ENCODE measurements around the gene KAZN. TPM values are rescaled to one million over a fixed set of nuclear protein-coding genes. Genes with fewer than 3 reads are reported as not detected.

The KAZN gene
- total RNA-seq, 4 donors from 2014 or later: 0.77 to 12.3 (median 4.9) TPM

DNA sequence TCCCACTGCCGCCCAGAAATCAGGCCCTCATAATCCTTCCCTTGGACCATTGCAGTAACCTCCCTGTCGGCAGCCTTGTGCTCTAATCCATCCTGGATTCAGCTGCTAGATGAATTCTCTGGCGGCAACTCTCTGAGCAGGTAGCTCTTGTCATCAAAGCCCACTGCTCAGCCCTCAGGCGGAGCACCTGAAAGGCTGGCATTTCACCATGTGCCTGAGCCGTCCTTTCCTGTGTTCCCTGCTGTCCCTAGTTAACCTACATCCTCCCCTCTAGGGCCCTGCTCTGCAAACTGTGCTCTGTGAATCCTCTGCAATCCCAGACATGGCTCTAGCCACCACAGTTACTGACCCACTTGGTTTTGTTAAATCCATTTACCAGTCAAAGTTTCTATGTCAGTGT is 118.0 kb downstream of the KAZN start:
- no peak overlapping the region for H3K27ac ChIP-seq
- no peaks in the 10 kb centered on the region for H3K4me1 ChIP-seq
- no peak for DNase-seq

DNA sequence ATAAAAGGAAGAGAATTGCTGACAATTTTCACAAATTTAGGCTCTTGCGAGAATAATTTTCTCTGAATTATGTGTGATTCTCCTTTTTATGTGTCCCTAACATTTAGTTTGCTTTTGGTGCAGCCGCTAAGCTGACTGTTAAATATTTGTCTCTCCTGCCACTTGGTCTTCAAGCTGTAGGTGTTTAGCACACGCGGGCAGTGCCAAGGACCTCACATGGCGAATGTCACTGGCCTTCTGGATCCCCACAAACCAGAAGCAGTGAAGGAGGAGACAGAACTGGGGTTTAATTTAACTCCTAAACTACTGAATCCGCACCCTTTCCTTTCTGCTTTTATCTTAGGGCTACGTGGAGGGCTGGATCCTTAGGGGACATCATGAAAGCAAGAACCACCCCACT is 120.0 kb downstream of the KAZN start:
- H3K36me3 ChIP-seq: no peaks in the 10 kb centered on the region
- intact Hi-C loops (cut with DNase I; ENCODE audit: low total_unique reads): no loop called here
- H3K4me1 ChIP-seq: no peaks in the 10 kb centered on the region
- no peak for DNase-seq
- H3K9me3 ChIP-seq: no peaks in the 10 kb centered on the region
- H3K27ac ChIP-seq: no peak overlapping the region
- TF ChIP-seq, protein P1, sequence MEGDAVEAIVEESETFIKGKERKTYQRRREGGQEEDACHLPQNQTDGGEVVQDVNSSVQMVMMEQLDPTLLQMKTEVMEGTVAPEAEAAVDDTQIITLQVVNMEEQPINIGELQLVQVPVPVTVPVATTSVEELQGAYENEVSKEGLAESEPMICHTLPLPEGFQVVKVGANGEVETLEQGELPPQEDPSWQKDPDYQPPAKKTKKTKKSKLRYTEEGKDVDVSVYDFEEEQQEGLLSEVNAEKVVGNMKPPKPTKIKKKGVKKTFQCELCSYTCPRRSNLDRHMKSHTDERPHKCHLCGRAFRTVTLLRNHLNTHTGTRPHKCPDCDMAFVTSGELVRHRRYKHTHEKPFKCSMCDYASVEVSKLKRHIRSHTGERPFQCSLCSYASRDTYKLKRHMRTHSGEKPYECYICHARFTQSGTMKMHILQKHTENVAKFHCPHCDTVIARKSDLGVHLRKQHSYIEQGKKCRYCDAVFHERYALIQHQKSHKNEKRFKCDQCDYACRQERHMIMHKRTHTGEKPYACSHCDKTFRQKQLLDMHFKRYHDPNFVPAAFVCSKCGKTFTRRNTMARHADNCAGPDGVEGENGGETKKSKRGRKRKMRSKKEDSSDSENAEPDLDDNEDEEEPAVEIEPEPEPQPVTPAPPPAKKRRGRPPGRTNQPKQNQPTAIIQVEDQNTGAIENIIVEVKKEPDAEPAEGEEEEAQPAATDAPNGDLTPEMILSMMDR (IDR thresholded peaks at IDR 0.05): no peak
- no peak for TF ChIP-seq POLR2A (IDR thresholded peaks at IDR 0.05)
- H3K27me3 ChIP-seq: no peaks in the 10 kb centered on the region
- no peak overlapping the region for H3K4me3 ChIP-seq

More for the DNA sequence above, 118.0 kb downstream of the KAZN start:
- intact Hi-C loops (cut with DNase I; ENCODE audit: low total_unique reads): no loop called here
- no peak for TF ChIP-seq POLR2A (IDR thresholded peaks at IDR 0.05)
- TF ChIP-seq, protein P1 (IDR thresholded peaks at IDR 0.05): no peak
- H3K9me3 ChIP-seq: no peaks in the 10 kb centered on the region
- no peaks in the 10 kb centered on the region for H3K36me3 ChIP-seq
- no peak overlapping the region for H3K4me3 ChIP-seq
- H3K27me3 ChIP-seq: no peaks in the 10 kb centered on the region

DNA sequence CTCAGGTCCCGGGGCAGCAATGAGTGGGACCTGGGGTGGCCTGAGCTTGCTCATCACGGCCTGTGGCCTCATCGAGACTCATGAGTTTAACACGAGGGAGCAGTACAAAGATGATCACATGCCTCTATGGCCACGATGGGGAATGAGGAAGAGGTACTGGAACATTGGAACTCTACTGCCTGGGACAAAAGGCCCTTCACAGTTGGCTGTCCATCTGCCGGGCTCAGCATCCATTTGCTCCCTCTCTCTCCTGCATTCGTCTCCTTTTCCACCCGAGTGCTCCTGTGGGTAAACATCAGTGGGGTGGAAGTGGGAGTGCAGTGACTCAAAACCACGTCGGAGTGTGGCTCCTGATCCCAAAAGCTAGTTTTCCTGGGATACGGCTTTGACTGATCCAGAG is 124.9 kb downstream of the KAZN start:
- Histone ChIP-seq H3K4me1 (no peaks in the 10 kb centered on the region), H3K27me3 (no peaks in the 10 kb centered on the region), H3K27ac (no peak overlapping the region), H3K9me3 (no peaks in the 10 kb centered on the region), H3K4me3 (no peak overlapping the region), H3K36me3 (no peaks in the 10 kb centered on the region)
- intact Hi-C loops (cut with DNase I; ENCODE audit: low total_unique reads): no loop called here
- DNase-seq: no peak
- TF ChIP-seq, protein P1 (IDR thresholded peaks at IDR 0.05): no peak
- TF ChIP-seq POLR2A (IDR thresholded peaks at IDR 0.05): no peak

DNA sequence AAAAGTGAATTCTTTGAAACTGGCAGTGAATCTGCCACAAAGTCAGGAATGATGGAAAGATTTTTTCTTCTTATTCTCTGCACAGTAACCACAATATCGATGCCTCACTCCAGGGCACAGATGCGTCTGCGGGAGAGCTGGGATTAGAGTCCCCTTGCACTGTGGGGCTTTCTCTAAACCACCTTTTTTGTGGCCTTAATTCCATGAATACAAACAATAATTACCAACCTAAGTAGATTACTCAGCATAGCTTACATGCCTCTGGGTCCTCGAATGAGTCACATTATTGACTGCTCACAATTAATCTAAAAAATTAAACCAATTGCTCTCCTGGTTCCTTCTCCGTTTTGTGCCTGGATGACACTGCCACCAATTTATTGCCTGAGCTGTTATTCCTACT is 125.8 kb downstream of the KAZN start:
- DNase-seq: no peak
- Histone ChIP-seq H3K4me3 (no peak overlapping the region), H3K9me3 (no peaks in the 10 kb centered on the region), H3K27me3 (no peaks in the 10 kb centered on the region), H3K4me1 (no peaks in the 10 kb centered on the region), H3K27ac (no peak overlapping the region), H3K36me3 (no peaks in the 10 kb centered on the region)
- intact Hi-C loops (cut with DNase I; ENCODE audit: low total_unique reads): no loop called here
- TF ChIP-seq, protein P1 (IDR thresholded peaks at IDR 0.05): no peak
- no peak for TF ChIP-seq POLR2A (IDR thresholded peaks at IDR 0.05)

DNA sequence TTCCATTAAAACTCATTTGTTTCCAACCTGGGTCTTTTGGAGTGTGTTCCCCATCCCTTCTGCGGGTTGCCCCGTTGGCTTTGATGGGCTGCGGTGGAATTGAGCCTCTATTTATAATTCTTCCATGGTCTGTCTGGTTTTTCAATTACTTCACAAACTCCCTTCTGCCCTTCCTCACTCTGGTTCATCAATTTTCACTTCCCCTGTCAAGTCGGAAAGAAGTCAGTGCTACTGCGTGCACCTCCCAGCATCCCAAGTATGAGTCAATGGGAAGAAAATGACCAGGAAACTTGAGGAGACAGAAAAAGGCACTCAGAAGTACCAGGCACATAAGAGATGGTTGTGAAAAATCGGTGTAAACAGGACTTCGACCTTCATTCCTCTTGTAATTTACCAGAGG is 126.2 kb downstream of the KAZN start:
- H3K36me3 ChIP-seq: no peaks in the 10 kb centered on the region
- H3K4me3 ChIP-seq: no peak overlapping the region
- no peak for TF ChIP-seq POLR2A (IDR thresholded peaks at IDR 0.05)
- TF ChIP-seq, protein P1 (IDR thresholded peaks at IDR 0.05): no peak
- no peaks in the 10 kb centered on the region for H3K27me3 ChIP-seq
- H3K27ac ChIP-seq: no peak overlapping the region
- no peaks in the 10 kb centered on the region for H3K9me3 ChIP-seq
- no peaks in the 10 kb centered on the region for H3K4me1 ChIP-seq
- intact Hi-C loops (cut with DNase I; ENCODE audit: low total_unique reads): no loop called here
- DNase-seq: no peak
